Thyroid gland (tissue), 4 donors: ENCODE data around the gene HLA-DQA1. TPM values are rescaled to one million over a fixed set of nuclear protein-coding genes. Genes with fewer than 3 reads are reported as not detected.

Source experiments
- DNase-seq, 2 donors: peaks; one replicate each; pipeline ENCODE4 v3.0.0-alpha.2; 2019
- H3K27ac ChIP-seq, 3 donors: fragments of 200-600 bp; sonication (generic); 1 replicate in 2 of 3; 2 replicates in 1 of 3; pipeline ENCODE4 v1.5.1; 2016 to 2019; ENCODE audit warnings: mild to moderate bottlenecking in 1 of 3, moderate library complexity in 1 of 3
- H3K27me3 ChIP-seq: fragments of 200-600 bp; sonication (generic); one replicate; pipeline ENCODE4 v1.5.1; 2019
- H3K36me3 ChIP-seq, 2 donors: fragments of 200-600 bp; sonication (generic); one replicate each; pipeline ENCODE4 v1.5.1; 2016 to 2019
- H3K4me1 ChIP-seq, 2 donors: fragments of 200-600 bp; sonication (generic); one replicate each; pipeline ENCODE4 v1.5.1; 2017 to 2019
- H3K4me3 ChIP-seq, 3 donors: fragments of 200-600 bp; sonication (generic); replicated peaks in 1 of 3; 1 replicate in 2 of 3; 2 replicates in 1 of 3; pipeline ENCODE4 v1.5.1; 2016; ENCODE audit warnings: mild to moderate bottlenecking in 1 of 3
- H3K9me3 ChIP-seq: fragments of 200-600 bp; sonication (generic); one replicate; pipeline ENCODE4 v1.5.1; 2017
- CTCF ChIP-seq, 6 experiments: fragments of 200-600 bp in 3 of 6; fragments of 450-650 bp in 3 of 6; sonication (generic) in 3 of 6; IDR thresholded peaks; one replicate each; pipeline ENCODE4 v1.5.1; 2016 to 2019; ENCODE audit warnings: antibody characterized with exemption in 6 of 6, mild to moderate bottlenecking in 2 of 6, inconsistent platforms in 1 of 6, moderate library complexity in 1 of 6
- POLR2A ChIP-seq, 2 donors: fragments of 450-650 bp; IDR thresholded peaks; one replicate each; pipeline ENCODE4 v1.6.1; 2017; ENCODE audit warnings: antibody characterized with exemption in 2 of 2, mild to moderate bottlenecking in 2 of 2, moderate library complexity in 1 of 2
- WGBS, 2 donors: methylation state at CpG; one replicate each; pipeline ENCODE4 v1.1.5; 2017; 5-methylcytosine and 5-hydroxymethylcytosine counted together
- intact Hi-C: fragments of 100-400 bp; cut with DNase I; formaldehyde crosslinking; loops from one replicate; pipeline ENCODE4 v1.15.1; 2023
- total RNA-seq, 4 donors: library from RNA; depleted of rRNA; stranded (reverse); fragments of >200 nt; gene quantifications; one replicate each; pipeline ENCODE4 v1.2.3, GENCODE V29; 2016

The HLA-DQA1 gene
- total RNA-seq, 4 donors from 2014 or later = 1.7 to 19.6 (median 10.2) TPM

DNA sequence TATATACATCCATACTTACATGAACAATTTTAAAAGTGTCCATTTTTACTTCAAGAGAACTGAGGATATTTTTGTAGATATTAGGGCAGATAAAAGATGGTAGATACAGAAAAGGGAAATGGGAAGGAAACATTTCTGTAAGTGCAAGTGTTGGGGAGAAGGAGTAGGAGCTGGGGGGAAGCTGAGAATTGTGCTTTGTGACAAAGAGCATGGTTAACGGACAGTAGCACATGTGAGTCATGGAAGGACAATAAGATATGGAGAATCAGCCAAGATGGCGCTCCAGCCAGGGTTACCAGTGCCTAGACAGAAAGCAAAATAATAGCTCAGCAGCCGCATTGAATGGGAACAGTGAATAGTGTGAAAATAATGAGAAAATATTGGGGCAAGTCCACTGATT is 34.8 kb upstream of the HLA-DQA1 start:
- intact Hi-C loops = no loop called here
- H3K27me3 ChIP-seq = no peaks in the 10 kb centered on the region
- no peak for DNase-seq
- no peak overlapping the region for H3K27ac ChIP-seq
- WGBS, 2 donors = 49 to 62% methylated on average over 3 of the region's 3 CpGs
- no peaks in the 10 kb centered on the region for H3K4me1 ChIP-seq
- TF ChIP-seq CTCF (IDR thresholded peaks at IDR 0.05) (no peak), POLR2A (IDR thresholded peaks at IDR 0.05) (no peak)
- no peaks in the 10 kb centered on the region for H3K36me3 ChIP-seq
- H3K9me3 ChIP-seq = no peaks in the 10 kb centered on the region
- H3K4me3 ChIP-seq = no peak overlapping the region

GRCh38 chr6:32603222-32603621 is 34.0 kb upstream of the HLA-DQA1 start:
- intact Hi-C loops = no loop called here
- Histone ChIP-seq H3K4me3 (no peak overlapping the region), H3K4me1 (no peaks in the 10 kb centered on the region), H3K9me3 (no peaks in the 10 kb centered on the region), H3K36me3 (no peaks in the 10 kb centered on the region), H3K27me3 (no peaks in the 10 kb centered on the region), H3K27ac (no peak overlapping the region)
- TF ChIP-seq CTCF (IDR thresholded peaks at IDR 0.05) (no peak), POLR2A (IDR thresholded peaks at IDR 0.05) (no peak)
- no peak for DNase-seq
- WGBS, 2 donors = 64 to 66% methylated on average over 3 of the region's 5 CpGs

DNA sequence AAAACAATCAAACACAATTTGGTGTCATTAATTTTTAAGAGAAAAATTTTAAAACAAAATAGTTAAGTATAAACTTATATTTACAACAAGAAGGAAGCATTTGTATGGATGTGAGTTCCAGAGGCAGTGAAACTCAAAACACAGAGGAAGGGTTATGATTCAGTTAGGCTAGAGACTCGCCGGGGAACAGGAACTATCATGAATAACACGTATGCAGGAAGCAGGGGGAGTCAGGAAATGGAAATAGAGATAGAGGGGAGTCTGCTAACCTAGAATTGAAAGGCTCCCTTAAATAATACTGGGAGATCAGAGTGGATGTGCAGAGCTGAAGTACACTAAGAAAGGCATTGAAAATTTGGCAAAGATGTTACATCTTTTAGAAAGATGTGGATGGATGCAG is 33.3 kb upstream of the HLA-DQA1 start:
- intact Hi-C loops = no loop called here
- no peak for DNase-seq
- WGBS, 2 donors = 12 to 13% methylated on average over 3 of the region's 3 CpGs
- H3K36me3 ChIP-seq = no peaks in the 10 kb centered on the region
- H3K4me3 ChIP-seq = no peak overlapping the region
- no peaks in the 10 kb centered on the region for H3K9me3 ChIP-seq
- TF ChIP-seq POLR2A (IDR thresholded peaks at IDR 0.05) (no peak), CTCF (IDR thresholded peaks at IDR 0.05) (no peak)
- no peaks in the 10 kb centered on the region for H3K27me3 ChIP-seq
- no peak overlapping the region for H3K27ac ChIP-seq
- no peaks in the 10 kb centered on the region for H3K4me1 ChIP-seq

- Histone ChIP-seq H3K36me3 (no peaks in the 10 kb centered on the region), H3K27ac (no peak overlapping the region), H3K27me3 (no peaks in the 10 kb centered on the region), H3K9me3 (no peaks in the 10 kb centered on the region), H3K4me3 (no peak overlapping the region), H3K4me1 (no peaks in the 10 kb centered on the region)
- intact Hi-C loops = no loop called here
- no peak for TF ChIP-seq CTCF (IDR thresholded peaks at IDR 0.05)
- TF ChIP-seq POLR2A (IDR thresholded peaks at IDR 0.05) = no peak
- 0% methylated on average over 3 of the region's 3 CpGs for WGBS, 2 donors
- DNase-seq = no peak
These were observed 32.8 kb upstream of the HLA-DQA1 start for GRCh38 chr6:32604434-32604877.

GRCh38 chr6:32607263-32607987 is 29.8 kb upstream of the HLA-DQA1 start:
- no peak overlapping the region for H3K4me3 ChIP-seq
- H3K36me3 ChIP-seq = no peaks in the 10 kb centered on the region
- H3K9me3 ChIP-seq = no peaks in the 10 kb centered on the region
- no peak for DNase-seq
- no peak overlapping the region for H3K27ac ChIP-seq
- intact Hi-C loops = no loop called here
- WGBS, 2 donors = 83% methylated on average over 3 of the region's 4 CpGs
- TF ChIP-seq CTCF (IDR thresholded peaks at IDR 0.05) (no peak), POLR2A (IDR thresholded peaks at IDR 0.05) (no peak)
- no peaks in the 10 kb centered on the region for H3K4me1 ChIP-seq
- H3K27me3 ChIP-seq = no peaks in the 10 kb centered on the region
